Epithelial cell of proximal tubule (primary cell): ENCODE data around the gene KATNIP. TPM values are rescaled to one million over a fixed set of nuclear protein-coding genes. Genes with fewer than 3 reads are reported as not detected.

Source experiments
- DNase-seq: peaks from one replicate; pipeline ENCODE4 v3.0.0-alpha.2; 2011; ENCODE audit warnings: low read depth
- H3K4me3 ChIP-seq: 2 replicates; pipeline ENCODE4 v1.5.1; 2011; ENCODE audit warnings: low read depth, mild to moderate bottlenecking, low read length
- total RNA-seq: library from RNA; depleted of rRNA; stranded (reverse); fragments of >200 nt; gene quantifications from 2 replicates; pipeline ENCODE4 v1.2.3, GENCODE V29; 2015
- TF ChIP-seq, protein P1 (sequence below): conservative IDR thresholded peaks from 2 replicates; pipeline ENCODE4 v1.5.1; 2012; ENCODE audit warnings: low read depth, mild to moderate bottlenecking, low read length

Gene KATNIP
- total RNA-seq, 1 donor from 2014 or later = 32.8 TPM

GRCh38 chr16:27511657-27512448 lies 38.1 kb upstream of the KATNIP start:
- no peak overlapping the region for H3K4me3 ChIP-seq
- DNase-seq = peak; percentile 80
- TF ChIP-seq, protein P1, sequence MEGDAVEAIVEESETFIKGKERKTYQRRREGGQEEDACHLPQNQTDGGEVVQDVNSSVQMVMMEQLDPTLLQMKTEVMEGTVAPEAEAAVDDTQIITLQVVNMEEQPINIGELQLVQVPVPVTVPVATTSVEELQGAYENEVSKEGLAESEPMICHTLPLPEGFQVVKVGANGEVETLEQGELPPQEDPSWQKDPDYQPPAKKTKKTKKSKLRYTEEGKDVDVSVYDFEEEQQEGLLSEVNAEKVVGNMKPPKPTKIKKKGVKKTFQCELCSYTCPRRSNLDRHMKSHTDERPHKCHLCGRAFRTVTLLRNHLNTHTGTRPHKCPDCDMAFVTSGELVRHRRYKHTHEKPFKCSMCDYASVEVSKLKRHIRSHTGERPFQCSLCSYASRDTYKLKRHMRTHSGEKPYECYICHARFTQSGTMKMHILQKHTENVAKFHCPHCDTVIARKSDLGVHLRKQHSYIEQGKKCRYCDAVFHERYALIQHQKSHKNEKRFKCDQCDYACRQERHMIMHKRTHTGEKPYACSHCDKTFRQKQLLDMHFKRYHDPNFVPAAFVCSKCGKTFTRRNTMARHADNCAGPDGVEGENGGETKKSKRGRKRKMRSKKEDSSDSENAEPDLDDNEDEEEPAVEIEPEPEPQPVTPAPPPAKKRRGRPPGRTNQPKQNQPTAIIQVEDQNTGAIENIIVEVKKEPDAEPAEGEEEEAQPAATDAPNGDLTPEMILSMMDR = peak; percentile 64

GRCh38 chr16:27514806-27515205 lies 35.1 kb upstream of the KATNIP start:
- TF ChIP-seq, protein P1 = no peak
- DNase-seq = no peak

GRCh38 chr16:27515874-27516353 lies 34.0 kb upstream of the KATNIP start:
- TF ChIP-seq, protein P1 = peak; percentile 69
- no peak for DNase-seq
- H3K4me3 ChIP-seq = no peak overlapping the region

More at GRCh38 chr16:27514806-27515205, 35.1 kb upstream of the KATNIP start:
- no peak overlapping the region for H3K4me3 ChIP-seq

GRCh38 chr16:27516365-27516764 lies 33.6 kb upstream of the KATNIP start:
- DNase-seq = no peak
- TF ChIP-seq, protein P1 = no peak
- no peak overlapping the region for H3K4me3 ChIP-seq

- TF ChIP-seq, protein P1 = no peak
Observed at GRCh38 chr16:27517664-27518063, 32.3 kb upstream of the KATNIP start.

GRCh38 chr16:27518226-27518625 lies 31.7 kb upstream of the KATNIP start:
- no peak overlapping the region for H3K4me3 ChIP-seq
- DNase-seq = no peak
- TF ChIP-seq, protein P1 = no peak

More at GRCh38 chr16:27517664-27518063, 32.3 kb upstream of the KATNIP start:
- DNase-seq = no peak
- no peak overlapping the region for H3K4me3 ChIP-seq
